Calu3 (cell line): ENCODE measurements around the gene ZNF511. TPM values are rescaled to one million over a fixed set of nuclear protein-coding genes. Genes with fewer than 3 reads are reported as not detected.

ENCODE experiments used
- BruUV-seq: library from RNA; stranded (reverse); fragments of 400-500 nt; replicated peaks from 2 replicates; lab custom pipeline; 2021; lab: Mats Ljungman, UMichigan
- CTCF ChIA-PET: fragments of 300-600 bp; sonication (Branson Sonifier 250); formaldehyde crosslinking; loops from one replicate; lab custom pipeline; 2022; ENCODE audit warnings: antibody characterized with exemption; lab: Charles Lee
- DNase-seq: peaks from one replicate; pipeline ENCODE4 v3.0.0; 2022
- H3K27ac Mint-ChIP-seq: one replicate; pipeline ENCODE4 v1.8.0; 2022; ENCODE audit warnings: mixed read lengths; ENCODE audit not compliant: unreplicated experiment
- H3K27me3 Mint-ChIP-seq: one replicate; pipeline ENCODE4 v1.8.0; 2022; ENCODE audit warnings: mixed read lengths; ENCODE audit not compliant: unreplicated experiment
- H3K36me3 Mint-ChIP-seq: one replicate; pipeline ENCODE4 v1.8.0; 2022; ENCODE audit warnings: mild to moderate bottlenecking, moderate library complexity, mixed read lengths; ENCODE audit not compliant: insufficient read depth, unreplicated experiment
- H3K4me1 Mint-ChIP-seq: one replicate; pipeline ENCODE4 v1.8.0; 2022; ENCODE audit warnings: mild to moderate bottlenecking, low read depth, mixed read lengths; ENCODE audit not compliant: unreplicated experiment
- H3K4me3 Mint-ChIP-seq: one replicate; pipeline ENCODE4 v1.8.0; 2022; ENCODE audit warnings: mild to moderate bottlenecking, low read depth, moderate library complexity, mixed read lengths; ENCODE audit not compliant: unreplicated experiment
- H3K9me3 Mint-ChIP-seq: one replicate; pipeline ENCODE4 v1.8.0; 2022; ENCODE audit warnings: low read depth, mixed read lengths; ENCODE audit not compliant: unreplicated experiment
- intact Hi-C: fragments of 100-400 bp; cut with micrococcal nuclease; formaldehyde crosslinking; loops from one replicate; pipeline ENCODE4 v1.10.0; 2022; ENCODE audit not compliant: unreplicated experiment
- total RNA-seq: library from RNA; stranded (reverse); gene quantifications from 2 replicates; pipeline ENCODE4 v1.2.3, GENCODE V29; 2022
- TF ChIP-seq, protein P1 (sequence below): fragments of 200-600 bp; IDR thresholded peaks from one replicate; pipeline ENCODE4 v1.8.0; 2022; ENCODE audit warnings: antibody characterized with exemption; ENCODE audit not compliant: unreplicated experiment

The ZNF511 gene
- total RNA-seq, 1 experiment from 2014 or later, result 24.0 TPM

- no peaks in the 10 kb centered on the region for H3K27me3 Mint-ChIP-seq
- BruUV-seq, result no TSS peak
- TF ChIP-seq, protein P1, sequence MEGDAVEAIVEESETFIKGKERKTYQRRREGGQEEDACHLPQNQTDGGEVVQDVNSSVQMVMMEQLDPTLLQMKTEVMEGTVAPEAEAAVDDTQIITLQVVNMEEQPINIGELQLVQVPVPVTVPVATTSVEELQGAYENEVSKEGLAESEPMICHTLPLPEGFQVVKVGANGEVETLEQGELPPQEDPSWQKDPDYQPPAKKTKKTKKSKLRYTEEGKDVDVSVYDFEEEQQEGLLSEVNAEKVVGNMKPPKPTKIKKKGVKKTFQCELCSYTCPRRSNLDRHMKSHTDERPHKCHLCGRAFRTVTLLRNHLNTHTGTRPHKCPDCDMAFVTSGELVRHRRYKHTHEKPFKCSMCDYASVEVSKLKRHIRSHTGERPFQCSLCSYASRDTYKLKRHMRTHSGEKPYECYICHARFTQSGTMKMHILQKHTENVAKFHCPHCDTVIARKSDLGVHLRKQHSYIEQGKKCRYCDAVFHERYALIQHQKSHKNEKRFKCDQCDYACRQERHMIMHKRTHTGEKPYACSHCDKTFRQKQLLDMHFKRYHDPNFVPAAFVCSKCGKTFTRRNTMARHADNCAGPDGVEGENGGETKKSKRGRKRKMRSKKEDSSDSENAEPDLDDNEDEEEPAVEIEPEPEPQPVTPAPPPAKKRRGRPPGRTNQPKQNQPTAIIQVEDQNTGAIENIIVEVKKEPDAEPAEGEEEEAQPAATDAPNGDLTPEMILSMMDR, result no peak
- H3K4me3 Mint-ChIP-seq, result no peak overlapping the region
- H3K27ac Mint-ChIP-seq, result no peak overlapping the region
- DNase-seq, result no peak
- CTCF ChIA-PET, result no interaction called here
- no peaks in the 10 kb centered on the region for H3K9me3 Mint-ChIP-seq
- intact Hi-C loops, result no loop called here
- peaks cover 7% of the 10 kb centered on the region for H3K36me3 Mint-ChIP-seq
- H3K4me1 Mint-ChIP-seq, result no peaks in the 10 kb centered on the region
Observed at GRCh38 chr10:133266056-133266795, 42.5 kb upstream of the ZNF511 start.

DNA sequence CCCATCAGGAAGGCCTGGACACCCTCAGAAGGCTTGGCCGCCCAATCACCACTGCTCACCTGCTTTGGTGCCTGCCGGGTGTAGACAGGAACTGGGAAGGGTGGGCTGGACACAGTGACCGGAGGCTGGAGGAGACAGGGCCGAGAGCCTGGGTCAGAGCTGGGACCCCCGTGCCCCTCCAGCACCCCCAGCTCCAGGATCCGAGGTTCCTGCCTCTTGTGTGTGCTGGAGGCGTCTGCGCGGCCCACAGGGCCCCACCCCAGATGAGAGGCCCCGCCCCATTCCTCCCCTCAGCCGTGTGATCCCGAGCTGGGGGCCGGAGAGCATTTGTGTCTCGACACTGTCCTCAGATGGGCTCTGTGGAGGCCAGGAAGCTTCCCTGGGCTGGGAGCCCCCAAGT is 41.4 kb upstream of the ZNF511 start:
- CTCF ChIA-PET, result no interaction called here
- intact Hi-C loops, result no loop called here
- Mint-ChIP-seq H3K27me3 (no peaks in the 10 kb centered on the region), H3K4me1 (no peaks in the 10 kb centered on the region), H3K4me3 (no peak overlapping the region), H3K9me3 (no peaks in the 10 kb centered on the region), H3K36me3 (peaks cover 11% of the 10 kb centered on the region), H3K27ac (no peak overlapping the region)
- no TSS peak for BruUV-seq
- TF ChIP-seq, protein P1, result no peak
- no peak for DNase-seq

DNA sequence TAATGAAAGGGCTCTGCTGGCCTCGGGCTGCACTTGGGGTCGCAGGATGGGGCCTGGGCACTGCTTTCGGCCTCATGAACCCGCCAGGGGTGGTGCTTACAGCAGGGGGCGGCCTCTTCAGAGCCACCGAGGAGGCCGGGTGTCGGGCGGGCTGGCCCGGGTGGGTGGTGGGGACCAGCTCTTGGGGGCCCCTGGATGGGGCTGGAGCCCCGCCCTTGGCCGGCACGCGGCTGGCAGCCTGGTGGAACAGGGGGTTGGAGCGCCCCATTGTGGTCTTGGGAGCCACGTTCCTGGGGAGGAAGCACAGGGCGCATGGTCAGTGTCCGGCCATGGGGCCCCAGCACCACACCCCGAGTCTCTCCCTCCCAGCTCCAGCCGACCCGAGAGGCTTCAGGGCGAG is 40.9 kb upstream of the ZNF511 start:
- no peak for DNase-seq
- Mint-ChIP-seq H3K36me3 (peaks cover 14% of the 10 kb centered on the region), H3K27ac (no peak overlapping the region), H3K4me1 (no peaks in the 10 kb centered on the region), H3K27me3 (no peaks in the 10 kb centered on the region), H3K4me3 (no peak overlapping the region), H3K9me3 (no peaks in the 10 kb centered on the region)
- CTCF ChIA-PET, result no interaction called here
- TF ChIP-seq, protein P1, result no peak
- intact Hi-C loops, result no loop called here
- BruUV-seq, result no TSS peak

DNA sequence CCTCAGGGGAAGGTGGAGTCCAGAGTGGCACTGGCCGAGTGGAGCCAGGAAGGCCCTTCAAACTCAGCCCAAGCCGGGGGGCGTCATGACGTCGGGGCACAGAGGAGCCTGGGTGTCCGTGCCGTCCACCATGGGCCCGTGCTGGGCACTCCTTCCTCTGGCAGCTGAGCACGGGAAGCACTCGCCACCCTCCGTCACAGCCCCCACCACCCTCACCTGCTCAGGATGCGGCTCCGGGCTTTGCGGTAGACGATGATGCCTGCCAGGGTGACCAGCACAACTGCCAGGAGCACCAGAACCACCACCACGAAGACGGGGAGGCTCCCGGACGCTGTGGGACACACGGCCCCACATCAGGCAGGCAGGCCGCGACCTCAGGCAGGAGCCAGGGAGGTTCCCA is 40.2 kb upstream of the ZNF511 start:
- Mint-ChIP-seq H3K27ac (no peak overlapping the region), H3K4me3 (no peak overlapping the region), H3K9me3 (no peaks in the 10 kb centered on the region), H3K4me1 (no peaks in the 10 kb centered on the region), H3K27me3 (no peaks in the 10 kb centered on the region), H3K36me3 (peaks cover 14% of the 10 kb centered on the region)
- BruUV-seq, result no TSS peak
- intact Hi-C loops, result no loop called here
- CTCF ChIA-PET, result no interaction called here
- TF ChIP-seq, protein P1, result no peak
- DNase-seq, result no peak
